Measurements from ENCODE around the gene DOCK8. TPM values are rescaled to one million over a fixed set of nuclear protein-coding genes. Genes with fewer than 3 reads are reported as not detected.

The DOCK8 gene
- total RNA-seq, 1 donor from 2014 or later, result 4.4 TPM

GRCh38 chr9:237858-238345 is 23.2 kb downstream of the DOCK8 start:
- Histone ChIP-seq H3K27ac (ENCODE audit: low read depth, low read length) (no peak overlapping the region), H3K27me3 (ENCODE audit: insufficient read depth, low read length) (no peaks in the 10 kb centered on the region)
- peaks cover 23% of the 10 kb centered on the region for H3K9me3 Mint-ChIP-seq (ENCODE audit: unreplicated experiment)

GRCh38 chr9:242461-243080 is 27.9 kb downstream of the DOCK8 start:
- DNase-seq (ENCODE audit: low read depth) (no peak), FAIRE-seq (no peak)
- Histone ChIP-seq H4K20me1 (ENCODE audit: insufficient read depth, low read length) (no peaks in the 10 kb centered on the region), H3K79me2 (ENCODE audit: insufficient read depth, low read length) (no peaks in the 10 kb centered on the region), H3K4me3 (ENCODE audit: insufficient read depth, low read depth, low read length) (no peak overlapping the region), H3K27ac (ENCODE audit: low read depth, low read length) (no peak overlapping the region), H3K36me3 (ENCODE audit: insufficient read depth, low read length) (no peaks in the 10 kb centered on the region), H2AFZ (ENCODE audit: low read depth, low read length) (no peak overlapping the region), H3K4me2 (ENCODE audit: low read length) (no peak overlapping the region), H3K9me3 (ENCODE audit: insufficient read depth, low read depth, low read length) (no peaks in the 10 kb centered on the region), H3K4me1 (ENCODE audit: insufficient read depth, low read length) (no peaks in the 10 kb centered on the region), H3K27me3 (ENCODE audit: insufficient read depth, low read length) (no peaks in the 10 kb centered on the region), H3K9ac (ENCODE audit: low read length) (no peak overlapping the region)
- Mint-ChIP-seq H3K27ac (ENCODE audit: unreplicated experiment) (no peak overlapping the region), H3K9me3 (ENCODE audit: unreplicated experiment) (no peaks in the 10 kb centered on the region), H3K4me1 (ENCODE audit: low read depth, unreplicated experiment) (no peaks in the 10 kb centered on the region), H3K4me3 (ENCODE audit: unreplicated experiment) (no peak overlapping the region), H3K27me3 (ENCODE audit: low read depth, unreplicated experiment) (no peaks in the 10 kb centered on the region), H3K36me3 (ENCODE audit: low read depth, unreplicated experiment) (no peaks in the 10 kb centered on the region)
- TF ChIP-seq EZH2 (IDR thresholded peaks at IDR 0.05; ENCODE audit: insufficient read depth, low read length) (no peak), CTCF (IDR thresholded peaks at IDR 0.05; ENCODE audit: insufficient read depth, low read depth, low read length) (no peak)

More at GRCh38 chr9:237858-238345, 23.2 kb downstream of the DOCK8 start:
- no peaks in the 10 kb centered on the region for H3K27me3 Mint-ChIP-seq (ENCODE audit: low read depth, unreplicated experiment)
- H3K79me2 ChIP-seq (ENCODE audit: insufficient read depth, low read length), result no peaks in the 10 kb centered on the region
- peaks cover 5% of the 10 kb centered on the region for H3K9me3 ChIP-seq (ENCODE audit: insufficient read depth, low read depth, low read length)
- H3K4me3 ChIP-seq (ENCODE audit: insufficient read depth, low read depth, low read length), result no peak overlapping the region
- no peak overlapping the region for H2AFZ ChIP-seq (ENCODE audit: low read depth, low read length)
- H3K36me3 Mint-ChIP-seq (ENCODE audit: low read depth, unreplicated experiment), result peaks cover 2% of the 10 kb centered on the region
- TF ChIP-seq CTCF (IDR thresholded peaks at IDR 0.05; ENCODE audit: insufficient read depth, low read depth, low read length) (no peak), EZH2 (IDR thresholded peaks at IDR 0.05; ENCODE audit: insufficient read depth, low read length) (no peak)
- H4K20me1 ChIP-seq (ENCODE audit: insufficient read depth, low read length), result no peaks in the 10 kb centered on the region
- no peaks in the 10 kb centered on the region for H3K4me1 ChIP-seq (ENCODE audit: insufficient read depth, low read length)
- no peak overlapping the region for H3K4me3 Mint-ChIP-seq (ENCODE audit: unreplicated experiment)
- H3K9ac ChIP-seq (ENCODE audit: low read length), result no peak overlapping the region
- FAIRE-seq (no peak), DNase-seq (ENCODE audit: low read depth) (no peak)
- H3K4me1 Mint-ChIP-seq (ENCODE audit: low read depth, unreplicated experiment), result no peaks in the 10 kb centered on the region
- H3K27ac Mint-ChIP-seq (ENCODE audit: unreplicated experiment), result no peak overlapping the region
- H3K4me2 ChIP-seq (ENCODE audit: low read length), result no peak overlapping the region
- no peaks in the 10 kb centered on the region for H3K36me3 ChIP-seq (ENCODE audit: insufficient read depth, low read length)

GRCh38 chr9:248278-248961 is 33.8 kb downstream of the DOCK8 start:
- H3K4me2 ChIP-seq (ENCODE audit: low read length), result no peak overlapping the region
- DNase-seq (ENCODE audit: low read depth), result no peak
- no peak overlapping the region for H3K27ac ChIP-seq (ENCODE audit: low read depth, low read length)
- no peaks in the 10 kb centered on the region for H3K79me2 ChIP-seq (ENCODE audit: insufficient read depth, low read length)
- FAIRE-seq, result no peak
- no peak overlapping the region for H3K4me3 ChIP-seq (ENCODE audit: insufficient read depth, low read depth, low read length)
- no peaks in the 10 kb centered on the region for H3K4me1 ChIP-seq (ENCODE audit: insufficient read depth, low read length)
- no peak overlapping the region for H2AFZ ChIP-seq (ENCODE audit: low read depth, low read length)
- H3K36me3 Mint-ChIP-seq (ENCODE audit: low read depth, unreplicated experiment), result no peaks in the 10 kb centered on the region
- no peaks in the 10 kb centered on the region for H3K27me3 ChIP-seq (ENCODE audit: insufficient read depth, low read length)
- H3K27me3 Mint-ChIP-seq (ENCODE audit: low read depth, unreplicated experiment), result no peaks in the 10 kb centered on the region
- no peak overlapping the region for H3K9ac ChIP-seq (ENCODE audit: low read length)
- H3K27ac Mint-ChIP-seq (ENCODE audit: unreplicated experiment), result no peak overlapping the region
- no peaks in the 10 kb centered on the region for H3K9me3 Mint-ChIP-seq (ENCODE audit: unreplicated experiment)
- H3K4me1 Mint-ChIP-seq (ENCODE audit: low read depth, unreplicated experiment), result peaks cover 13% of the 10 kb centered on the region
- H3K36me3 ChIP-seq (ENCODE audit: insufficient read depth, low read length), result no peaks in the 10 kb centered on the region
- no peaks in the 10 kb centered on the region for H4K20me1 ChIP-seq (ENCODE audit: insufficient read depth, low read length)
- no peak for TF ChIP-seq CTCF (IDR thresholded peaks at IDR 0.05; ENCODE audit: insufficient read depth, low read depth, low read length)
- TF ChIP-seq EZH2 (IDR thresholded peaks at IDR 0.05; ENCODE audit: insufficient read depth, low read length), result no peak
- no peak overlapping the region for H3K4me3 Mint-ChIP-seq (ENCODE audit: unreplicated experiment)
- no peaks in the 10 kb centered on the region for H3K9me3 ChIP-seq (ENCODE audit: insufficient read depth, low read depth, low read length)
